Measurements from ENCODE around the gene ILDR2. TPM values are rescaled to one million over a fixed set of nuclear protein-coding genes. Genes with fewer than 3 reads are reported as not detected.

ILDR2 gene
- total and polyA plus RNA-seq, 2 donors (not counting 3 experiments of a cell fraction or from before 2014, with no cell fraction given) = not detected

DNA sequence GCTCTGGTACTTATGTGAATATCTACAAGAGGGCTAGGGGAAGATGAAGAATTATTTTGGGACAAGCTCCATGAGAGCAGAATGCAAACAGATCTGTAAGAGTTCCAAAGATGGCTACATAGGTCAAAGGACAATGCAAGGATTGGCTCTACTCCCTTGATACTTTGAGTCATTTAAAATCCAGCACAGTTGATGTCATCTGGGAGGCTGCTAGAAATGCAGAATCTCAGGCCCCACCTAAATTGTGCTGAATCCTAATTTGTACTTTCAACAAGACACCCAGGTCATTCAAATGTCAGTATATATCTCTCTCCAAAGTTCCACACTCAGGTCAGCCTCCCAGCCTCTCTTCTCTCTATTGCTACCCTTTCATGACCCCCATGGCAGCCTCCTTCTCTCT, 75.6 kb downstream of the ILDR2 start:
- H3K9me3 ChIP-seq (replicated peaks; ENCODE audit: control insufficient read depth, insufficient read depth, low read length) = no peaks in the 10 kb centered on the region
- H3K27ac ChIP-seq (ENCODE audit: insufficient read depth, low read depth, low read length) = no peak overlapping the region
- no peaks in the 10 kb centered on the region for H3K9me1 ChIP-seq (replicated peaks; ENCODE audit: control insufficient read depth, extremely low read depth, insufficient read depth, low read length)
- dilution Hi-C loops (cut with MboI; ENCODE audit: extremely low pct_ligation_motif_present, low sequenced_read_pairs) = no loop called here
- no TSS peak for BruUV-seq (replicated peaks)
- H3K36me3 ChIP-seq (ENCODE audit: control insufficient read depth in 2 of 2, extremely low read depth in 1 of 2, insufficient read depth in 2 of 2, low read length in 2 of 2) = no peaks in the 10 kb centered on the region
- intact Hi-C loops (cut with micrococcal nuclease) = no loop called here
- ChIA-PET CTCF (interaction anchor here (1.0 kb wide), 1 partner anchor 159 kb away, joined by 3 read pairs; no protein-coding TSS in a partner anchor), POLR2A (no interaction called here)
- DNase-seq (ENCODE audit: low read depth, low spot score) (no peak), FAIRE-seq (no peak)
- H4K20me1 ChIP-seq (replicated peaks; ENCODE audit: control insufficient read depth, extremely low read depth, insufficient read depth, low read length) = no peaks in the 10 kb centered on the region
- H3K4me3 ChIP-seq (replicated peaks in 1 of 3; ENCODE audit: insufficient read depth in 1 of 3, low read depth in 1 of 3, low read length in 3 of 3) = no peak overlapping the region
- H3K79me2 ChIP-seq (ENCODE audit: control insufficient read depth, insufficient read depth, low read length) = no peaks in the 10 kb centered on the region
- TF ChIP-seq GATA2 (IDR thresholded peaks at IDR 0.05; ENCODE audit: insufficient read depth, insufficient read length, low read depth, low read length) (no peak), EZH2 (IDR thresholded peaks at IDR 0.05; ENCODE audit: borderline replicate concordance, low read depth, low read length, severe bottlenecking) (no peak), POLR2A (IDR thresholded peaks at IDR 0.05; ENCODE audit: low read depth, low read length) (no peak), JUN (IDR thresholded peaks at IDR 0.05; ENCODE audit: borderline replicate concordance, insufficient read depth, insufficient read length, low read depth) (no peak), FOS (IDR thresholded peaks at IDR 0.05; ENCODE audit: borderline replicate concordance, insufficient read depth, low read length) (no peak), MYC (IDR thresholded peaks at IDR 0.05; ENCODE audit: low read depth, low read length) (no peak), POLR2AphosphoS5 (IDR thresholded peaks at IDR 0.05; ENCODE audit: insufficient read depth, low read depth, low read length) (no peak)
- TF ChIP-seq, protein P1, sequence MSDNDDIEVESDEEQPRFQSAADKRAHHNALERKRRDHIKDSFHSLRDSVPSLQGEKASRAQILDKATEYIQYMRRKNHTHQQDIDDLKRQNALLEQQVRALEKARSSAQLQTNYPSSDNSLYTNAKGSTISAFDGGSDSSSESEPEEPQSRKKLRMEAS (IDR thresholded peaks at IDR 0.05; ENCODE audit: insufficient read depth, insufficient read length) = no peak
- TF ChIP-seq, protein P2, sequence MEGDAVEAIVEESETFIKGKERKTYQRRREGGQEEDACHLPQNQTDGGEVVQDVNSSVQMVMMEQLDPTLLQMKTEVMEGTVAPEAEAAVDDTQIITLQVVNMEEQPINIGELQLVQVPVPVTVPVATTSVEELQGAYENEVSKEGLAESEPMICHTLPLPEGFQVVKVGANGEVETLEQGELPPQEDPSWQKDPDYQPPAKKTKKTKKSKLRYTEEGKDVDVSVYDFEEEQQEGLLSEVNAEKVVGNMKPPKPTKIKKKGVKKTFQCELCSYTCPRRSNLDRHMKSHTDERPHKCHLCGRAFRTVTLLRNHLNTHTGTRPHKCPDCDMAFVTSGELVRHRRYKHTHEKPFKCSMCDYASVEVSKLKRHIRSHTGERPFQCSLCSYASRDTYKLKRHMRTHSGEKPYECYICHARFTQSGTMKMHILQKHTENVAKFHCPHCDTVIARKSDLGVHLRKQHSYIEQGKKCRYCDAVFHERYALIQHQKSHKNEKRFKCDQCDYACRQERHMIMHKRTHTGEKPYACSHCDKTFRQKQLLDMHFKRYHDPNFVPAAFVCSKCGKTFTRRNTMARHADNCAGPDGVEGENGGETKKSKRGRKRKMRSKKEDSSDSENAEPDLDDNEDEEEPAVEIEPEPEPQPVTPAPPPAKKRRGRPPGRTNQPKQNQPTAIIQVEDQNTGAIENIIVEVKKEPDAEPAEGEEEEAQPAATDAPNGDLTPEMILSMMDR (IDR thresholded peaks at IDR 0.05; ENCODE audit: extremely low read depth in 1 of 2, insufficient read depth in 1 of 2, low read depth in 1 of 2, low read length in 2 of 2) = no peak
- no peaks in the 10 kb centered on the region for H3K27me3 ChIP-seq (ENCODE audit: control insufficient read depth in 2 of 2, insufficient read depth in 2 of 2, low read length in 2 of 2)
- H3K4me2 ChIP-seq (ENCODE audit: insufficient read depth, low read length) = no peak overlapping the region
- H3K9ac ChIP-seq (replicated peaks; ENCODE audit: extremely low read depth, insufficient read depth, low read length) = no peak overlapping the region
- no peaks in the 10 kb centered on the region for H3K4me1 ChIP-seq (ENCODE audit: control insufficient read depth, extremely low read depth, insufficient read depth, low read length)
- H2AFZ ChIP-seq (ENCODE audit: low read depth, low read length) = no peak overlapping the region
